Measurements from ENCODE around the gene FBXW2. TPM values are rescaled to one million over a fixed set of nuclear protein-coding genes. Genes with fewer than 3 reads are reported as not detected.

The FBXW2 gene
- total RNA-seq, 1 donor from 2014 or later, result 84.7 TPM

GRCh38 chr9:120710110-120710981 is 82.9 kb downstream of the FBXW2 start:
- H3K27ac Mint-ChIP-seq (ENCODE audit: unreplicated experiment), result peak overlapping the region; percentile 54
- DNase-seq (ENCODE audit: extremely low spot score, unreplicated experiment), result no peak
- H3K4me1 Mint-ChIP-seq (ENCODE audit: unreplicated experiment), result peaks cover 51% of the 10 kb centered on the region
- peak overlapping the region; percentile 9 for H3K4me3 Mint-ChIP-seq (ENCODE audit: unreplicated experiment)
- peaks cover 3% of the 10 kb centered on the region for H3K36me3 Mint-ChIP-seq (ENCODE audit: unreplicated experiment)
- no peaks in the 10 kb centered on the region for H3K9me3 Mint-ChIP-seq (ENCODE audit: unreplicated experiment)
- no peaks in the 10 kb centered on the region for H3K27me3 Mint-ChIP-seq (ENCODE audit: unreplicated experiment)
- TF ChIP-seq CTCF (IDR thresholded peaks at IDR 0.05), result no peak

DNA sequence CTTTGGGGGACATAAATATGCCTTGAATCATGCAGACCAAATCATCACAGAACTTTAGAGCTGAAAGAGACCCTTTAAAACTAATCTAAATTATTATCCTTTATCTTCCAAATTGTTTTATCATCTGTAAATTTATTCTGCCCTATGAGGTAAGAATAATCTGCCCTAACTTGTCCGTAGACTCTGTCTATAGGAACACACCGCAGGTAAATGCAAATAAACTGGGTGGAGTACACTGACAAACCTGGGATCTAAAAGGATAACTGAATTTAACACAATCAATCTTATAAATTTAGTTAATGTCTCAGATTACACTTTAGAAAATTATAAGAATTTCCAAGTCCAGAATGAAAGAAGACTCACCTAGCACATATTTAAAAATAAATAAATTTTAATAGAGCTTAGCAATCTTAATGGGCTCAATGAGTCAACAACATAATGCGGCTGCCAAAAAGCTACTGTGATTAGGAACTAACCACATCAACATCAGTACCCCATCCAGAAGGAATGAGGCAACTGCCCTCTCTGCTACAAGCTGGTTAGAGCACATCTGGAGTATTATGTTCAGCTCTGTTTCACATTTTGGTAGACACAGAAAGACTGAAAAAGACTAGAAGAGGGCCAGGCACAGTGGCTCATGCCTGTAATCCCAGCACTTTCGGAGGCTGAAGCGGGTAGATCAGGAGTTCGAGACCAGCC is 84.5 kb downstream of the FBXW2 start:
- Mint-ChIP-seq H3K4me1 (ENCODE audit: unreplicated experiment) (peaks cover 49% of the 10 kb centered on the region), H3K27ac (ENCODE audit: unreplicated experiment) (no peak overlapping the region), H3K9me3 (ENCODE audit: unreplicated experiment) (no peaks in the 10 kb centered on the region), H3K36me3 (ENCODE audit: unreplicated experiment) (peaks cover 6% of the 10 kb centered on the region), H3K27me3 (ENCODE audit: unreplicated experiment) (no peaks in the 10 kb centered on the region), H3K4me3 (ENCODE audit: unreplicated experiment) (no peak overlapping the region)
- no peak for DNase-seq (ENCODE audit: extremely low spot score, unreplicated experiment)
- no peak for TF ChIP-seq CTCF (IDR thresholded peaks at IDR 0.05)

- Mint-ChIP-seq H3K9me3 (ENCODE audit: unreplicated experiment) (no peaks in the 10 kb centered on the region), H3K27ac (ENCODE audit: unreplicated experiment) (no peak overlapping the region), H3K4me3 (ENCODE audit: unreplicated experiment) (no peak overlapping the region), H3K36me3 (ENCODE audit: unreplicated experiment) (peaks cover 6% of the 10 kb centered on the region), H3K27me3 (ENCODE audit: unreplicated experiment) (no peaks in the 10 kb centered on the region), H3K4me1 (ENCODE audit: unreplicated experiment) (peaks cover 37% of the 10 kb centered on the region)
- no peak for DNase-seq (ENCODE audit: extremely low spot score, unreplicated experiment)
- no peak for TF ChIP-seq CTCF (IDR thresholded peaks at IDR 0.05)
Observed at GRCh38 chr9:120707170-120707569, 86.0 kb downstream of the FBXW2 start.

Other genes starting within 250 kb of the FBXW2 start
- 42.0 and 48.7 TPM in 2 replicates for gene CDK5RAP2, start 213.2 kb downstream of the FBXW2 start, total RNA-seq
- 21.4 and 21.9 TPM in 2 replicates for gene MEGF9, start 78.9 kb downstream of the FBXW2 start, total RNA-seq
- 53.3 and 69.5 TPM in 2 replicates for gene PSMD5, start 49.5 kb upstream of the FBXW2 start, total RNA-seq
- 194 and 212 TPM in 2 replicates for gene PHF19, start 83.8 kb upstream of the FBXW2 start, total RNA-seq
- 7.1 and 7.8 TPM in 2 replicates for gene TRAF1, start 133.4 kb upstream of the FBXW2 start, total RNA-seq